Natural killer cell treated with Interleukin-12 subunit alpha and Interleukin-12 subunit beta and Interleukin-15 and Interleukin-18, amount 100 ng/mL, for 72 hours (primary cell): ENCODE results near the gene LAMTOR3. TPM values are rescaled to one million over a fixed set of nuclear protein-coding genes. Genes with fewer than 3 reads are reported as not detected.

Experiments used
- ATAC-seq, 2 donors: fragments of 150-1000 bp; cut with Tn5 transposase in 1 of 2; sonication (Bioruptor Pico), chemical (Tn5 transposase) in 1 of 2; 2 replicates each; pipeline ENCODE4 v1.10.0; 2021
- DNase-seq: peaks from one replicate; pipeline ENCODE4 v3.0.0; 2022; ENCODE audit warnings: low spot score
- H3K27ac Mint-ChIP-seq, 2 donors: 1 replicate in 1 of 2; 2 replicates in 1 of 2; pipeline ENCODE4 v1.8.0; 2022; ENCODE audit warnings: mixed read lengths in 2 of 2, mild to moderate bottlenecking in 1 of 2, moderate library complexity in 1 of 2
- H3K27me3 Mint-ChIP-seq, 2 donors: 1 replicate in 1 of 2; 2 replicates in 1 of 2; pipeline ENCODE4 v1.8.0; 2022; ENCODE audit warnings: mixed read lengths in 2 of 2
- H3K36me3 Mint-ChIP-seq: one replicate; pipeline ENCODE4 v1.8.0; 2022; ENCODE audit warnings: mixed read lengths
- H3K4me1 Mint-ChIP-seq, 2 donors: 1 replicate in 1 of 2; 2 replicates in 1 of 2; pipeline ENCODE4 v1.8.0; 2022; ENCODE audit warnings: low read depth in 2 of 2, mixed read lengths in 2 of 2, mild to moderate bottlenecking in 1 of 2
- H3K4me3 Mint-ChIP-seq: one replicate; pipeline ENCODE4 v1.8.0; 2022; ENCODE audit warnings: mixed read lengths
- H3K9me3 Mint-ChIP-seq: 2 replicates; pipeline ENCODE4 v1.8.0; 2022; ENCODE audit warnings: mixed read lengths
- total RNA-seq, 2 donors: library from RNA; stranded (reverse); gene quantifications; one replicate each; pipeline ENCODE4 v1.2.3, GENCODE V29; 2022

The LAMTOR3 gene
- total RNA-seq, 2 donors from 2014 or later = 13.9 to 32.3 TPM

DNA sequence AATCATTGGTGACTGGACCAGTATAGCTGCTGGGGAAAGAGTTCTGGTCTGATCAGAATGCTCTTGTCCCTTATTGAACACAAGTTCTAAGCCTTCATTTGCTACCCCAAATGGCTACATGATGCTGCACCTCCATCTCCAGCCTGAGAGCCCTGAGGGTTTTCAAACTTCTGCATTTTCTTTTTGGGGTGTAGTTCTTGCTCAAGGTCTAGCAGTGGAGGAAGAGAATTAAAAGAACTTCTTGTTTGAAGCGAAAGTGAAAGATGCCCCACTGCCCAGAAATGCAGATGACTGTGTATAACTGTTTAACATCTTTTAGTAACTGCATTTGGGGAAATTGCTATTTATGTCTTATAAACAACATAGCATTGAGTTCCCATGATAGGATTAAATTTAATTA, 38.5 kb downstream of the LAMTOR3 start:
- Mint-ChIP-seq H3K4me1 (peaks cover 21 to 48% of the 10 kb centered on the region in 2 donors), H3K27me3 (no peaks in the 10 kb centered on the region), H3K9me3 (no peaks in the 10 kb centered on the region), H3K4me3 (peak overlapping the region; percentile 61), H3K36me3 (peaks cover 21% of the 10 kb centered on the region), H3K27ac (peak overlapping the region; percentile 28 to 76)
- ATAC-seq = peak; percentile 61 to 69
- DNase-seq = no peak

DNA sequence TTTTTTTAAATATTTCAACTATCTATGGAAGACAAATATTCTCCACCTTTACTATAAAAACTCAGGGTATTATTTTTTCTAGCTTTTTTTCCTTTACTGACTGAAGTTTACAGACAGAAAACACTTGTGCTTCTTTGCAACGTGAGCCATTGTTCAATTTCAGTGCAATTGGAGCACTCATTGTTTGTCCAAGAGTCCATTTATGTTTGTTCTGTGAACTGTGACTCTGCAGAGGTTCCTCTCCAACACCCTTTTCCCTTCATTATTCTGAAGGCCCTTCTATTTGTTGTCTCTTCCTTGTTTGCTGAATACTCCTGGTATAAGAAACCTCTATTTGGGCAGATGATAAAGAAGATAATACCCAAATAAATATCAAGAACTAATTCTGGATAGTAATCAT, 40.2 kb downstream of the LAMTOR3 start:
- H3K27me3 Mint-ChIP-seq = no peaks in the 10 kb centered on the region
- DNase-seq (no peak), ATAC-seq (no peak)
- peaks cover 21 to 55% of the 10 kb centered on the region in 2 donors for H3K4me1 Mint-ChIP-seq
- H3K9me3 Mint-ChIP-seq = no peaks in the 10 kb centered on the region
- H3K27ac Mint-ChIP-seq = peak overlapping the region; percentile 0 to 76
- peaks cover 21% of the 10 kb centered on the region for H3K36me3 Mint-ChIP-seq
- no peak overlapping the region for H3K4me3 Mint-ChIP-seq

DNA sequence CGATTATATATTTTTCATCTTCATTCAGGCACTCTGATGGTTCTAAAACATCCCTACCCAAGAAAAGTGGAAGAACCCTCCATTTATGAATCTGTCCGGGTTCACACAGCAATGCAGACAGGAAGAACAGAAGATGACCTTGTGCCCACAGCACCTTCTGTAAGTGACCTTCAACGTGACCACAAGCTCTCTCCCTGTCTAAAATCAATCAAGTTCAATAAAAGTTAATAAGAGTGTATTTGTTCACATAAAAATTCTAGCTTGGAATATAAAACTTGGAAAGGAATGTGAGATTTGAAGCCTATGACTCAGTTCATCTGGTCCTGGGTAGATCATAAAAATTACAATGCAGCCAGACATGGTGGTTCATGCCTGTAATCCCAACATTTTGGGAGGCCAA, 41.0 kb downstream of the LAMTOR3 start:
- Mint-ChIP-seq H3K36me3 (peaks cover 21% of the 10 kb centered on the region), H3K27ac (peak overlapping the region in 1 of 2 donors; percentile 92), H3K4me1 (peaks cover 21 to 55% of the 10 kb centered on the region in 2 donors), H3K9me3 (no peaks in the 10 kb centered on the region), H3K27me3 (no peaks in the 10 kb centered on the region), H3K4me3 (no peak overlapping the region)
- ATAC-seq (no peak), DNase-seq (no peak)

DNA sequence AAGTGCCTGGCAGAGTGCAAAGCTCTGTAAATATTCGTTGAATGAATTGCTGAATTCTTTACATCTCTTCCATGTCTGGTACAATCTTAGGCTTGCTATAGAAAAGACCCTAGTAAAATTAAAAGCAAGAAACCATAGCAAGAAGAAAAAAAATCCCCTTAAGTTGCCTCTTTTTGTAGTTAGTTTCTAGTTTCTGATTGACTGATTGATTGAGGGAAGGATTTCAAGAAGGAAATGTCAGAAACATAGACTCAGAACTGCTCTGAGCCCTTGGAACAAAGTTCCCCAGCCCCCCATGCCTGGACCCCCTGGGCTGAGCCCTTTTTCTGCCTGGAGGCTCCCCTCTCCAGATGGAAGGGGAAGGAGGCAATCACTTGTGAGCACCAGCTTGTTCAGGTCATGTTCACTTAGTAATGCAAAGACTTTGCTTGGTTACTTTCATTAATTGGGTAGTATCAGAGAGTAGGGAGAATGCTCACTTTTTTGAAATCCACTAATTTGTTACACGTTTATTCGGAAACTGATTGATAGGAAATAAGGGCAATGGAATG, 42.0 kb downstream of the LAMTOR3 start:
- H3K4me3 Mint-ChIP-seq = peak overlapping the region; percentile 82

DNA sequence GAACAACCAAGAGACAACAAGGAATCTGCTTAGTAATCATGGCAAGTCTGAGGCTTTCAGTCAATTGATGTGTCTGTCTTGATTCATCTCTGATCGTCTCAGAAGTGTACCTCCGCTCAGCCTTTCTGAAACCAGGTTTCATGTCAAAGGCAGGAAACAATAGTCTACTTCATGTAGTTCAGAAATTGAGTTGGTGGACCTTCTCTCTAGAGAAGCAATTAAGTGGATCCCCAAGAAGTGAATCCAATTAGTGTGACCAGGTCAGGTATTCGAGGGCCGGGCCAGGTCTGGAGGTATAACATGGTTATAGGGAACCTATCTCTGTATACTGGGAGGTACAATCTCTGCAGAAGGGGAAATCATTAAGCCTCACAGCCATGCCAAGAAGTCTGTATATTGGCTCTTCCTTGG, 45.6 kb downstream of the LAMTOR3 start:
- H3K4me3 Mint-ChIP-seq = peak overlapping the region; percentile 41
- DNase-seq (no peak), ATAC-seq (peak in 1 of 2 donors; percentile 39)
- peaks cover 9 to 37% of the 10 kb centered on the region in 2 donors for H3K4me1 Mint-ChIP-seq
- no peaks in the 10 kb centered on the region for H3K9me3 Mint-ChIP-seq
- H3K27ac Mint-ChIP-seq = peak overlapping the region; percentile 50 to 67
- no peaks in the 10 kb centered on the region for H3K27me3 Mint-ChIP-seq
- H3K36me3 Mint-ChIP-seq = no peaks in the 10 kb centered on the region

More for the DNA sequence above, 42.0 kb downstream of the LAMTOR3 start:
- peak in 1 of 2 donors; percentile 15 for ATAC-seq
- peaks cover 21 to 60% of the 10 kb centered on the region in 2 donors for H3K4me1 Mint-ChIP-seq
- no peak for DNase-seq
- no peaks in the 10 kb centered on the region for H3K27me3 Mint-ChIP-seq
- peak overlapping the region; percentile 72 to 92 for H3K27ac Mint-ChIP-seq
- H3K9me3 Mint-ChIP-seq = no peaks in the 10 kb centered on the region
- H3K36me3 Mint-ChIP-seq = peaks cover 21% of the 10 kb centered on the region

DNA sequence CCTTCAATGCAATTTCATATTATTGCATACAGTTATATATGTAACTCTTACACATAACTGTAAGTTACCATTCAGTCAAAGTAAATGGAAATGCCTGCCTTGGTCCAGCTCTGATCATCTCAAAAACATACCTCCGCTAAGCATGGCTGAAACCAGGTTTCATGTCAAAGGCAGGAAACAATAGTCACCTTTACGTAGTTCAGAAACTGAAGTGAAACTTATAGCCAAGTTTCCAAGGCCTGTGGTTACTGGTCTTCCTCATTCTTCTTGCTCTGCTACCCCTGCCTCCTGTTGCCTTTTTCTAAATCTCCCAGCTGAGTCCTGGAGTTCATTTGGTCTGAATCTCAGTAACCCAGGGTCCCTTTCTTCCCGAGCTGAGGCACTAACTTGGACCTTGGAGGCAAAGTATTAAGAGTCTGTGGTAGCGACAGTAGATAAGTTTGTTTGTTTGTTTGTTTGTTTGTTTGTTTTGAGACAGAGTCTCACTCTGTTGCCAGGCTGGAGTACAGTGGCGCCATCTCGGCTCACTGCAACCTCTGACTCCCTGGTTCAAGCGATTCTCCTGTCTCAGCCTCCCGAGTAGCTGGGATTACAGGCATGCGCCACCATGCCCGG, 46.8 kb downstream of the LAMTOR3 start:
- H3K36me3 Mint-ChIP-seq = no peaks in the 10 kb centered on the region
- DNase-seq = no peak
- H3K27ac Mint-ChIP-seq = peak overlapping the region; percentile 50 to 67
- peak in 1 of 2 donors; percentile 28 for ATAC-seq
- H3K9me3 Mint-ChIP-seq = no peaks in the 10 kb centered on the region
- no peaks in the 10 kb centered on the region for H3K27me3 Mint-ChIP-seq
- H3K4me1 Mint-ChIP-seq = peaks cover 9 to 31% of the 10 kb centered on the region in 2 donors
- H3K4me3 Mint-ChIP-seq = peak overlapping the region; percentile 59

DNA sequence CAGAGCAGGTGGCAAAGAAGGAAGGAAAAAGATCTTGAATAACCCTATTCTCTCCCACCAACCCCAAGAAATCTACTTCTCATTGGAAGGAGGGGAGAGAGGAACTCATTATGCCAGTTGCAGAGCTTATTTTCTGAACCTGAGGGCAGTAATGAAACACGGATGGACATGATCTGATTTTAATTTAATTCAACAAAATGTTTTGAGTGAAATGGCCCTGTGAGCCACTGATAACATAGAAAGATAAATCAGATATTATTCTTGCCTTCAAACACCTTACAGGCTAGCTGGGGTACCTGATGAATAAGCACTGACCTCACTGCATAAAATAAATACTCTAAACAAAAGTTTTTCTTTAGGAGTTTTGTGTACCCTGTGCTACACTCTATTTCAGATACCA, 47.3 kb downstream of the LAMTOR3 start:
- no peak overlapping the region for H3K4me3 Mint-ChIP-seq
- peaks cover 4 to 30% of the 10 kb centered on the region in 2 donors for H3K4me1 Mint-ChIP-seq
- peak overlapping the region; percentile 50 to 67 for H3K27ac Mint-ChIP-seq
- H3K9me3 Mint-ChIP-seq = no peaks in the 10 kb centered on the region
- H3K36me3 Mint-ChIP-seq = no peaks in the 10 kb centered on the region
- DNase-seq (no peak), ATAC-seq (no peak)
- H3K27me3 Mint-ChIP-seq = no peaks in the 10 kb centered on the region

DNA sequence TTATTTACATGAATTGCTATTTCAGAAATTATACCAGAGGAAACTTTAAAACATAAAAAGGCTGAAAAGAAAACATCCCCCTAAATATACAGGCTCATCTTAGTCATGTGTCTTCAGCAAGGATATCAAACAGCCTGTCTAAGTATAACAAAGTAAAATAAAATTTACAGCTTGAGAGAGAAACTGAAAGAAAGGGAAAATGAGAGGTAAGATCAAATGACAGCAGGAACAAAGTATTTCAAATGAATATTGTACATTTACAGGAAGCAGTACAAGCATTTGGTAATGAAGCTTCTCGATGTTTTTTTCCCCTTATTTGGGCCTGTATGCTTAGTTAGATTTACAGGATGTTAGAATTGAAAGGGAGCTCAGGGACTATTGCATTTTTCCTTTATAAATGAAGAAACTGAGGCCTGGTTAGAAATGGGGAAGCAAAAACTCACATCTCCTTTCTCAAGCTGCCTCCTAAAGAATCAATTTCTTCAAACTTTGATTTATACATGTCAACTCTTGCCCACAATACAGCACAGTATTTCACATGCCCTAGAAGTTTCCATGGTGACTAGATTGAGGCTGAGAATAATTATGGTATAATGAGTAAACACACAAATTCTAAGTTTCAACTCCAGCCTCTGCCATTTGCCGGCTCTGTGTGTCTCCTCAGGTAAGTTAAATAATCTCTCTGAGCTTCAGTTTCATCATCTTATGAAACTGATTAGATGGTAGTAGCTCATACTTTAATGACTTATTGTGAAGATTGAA, 48.3 kb downstream of the LAMTOR3 start:
- Mint-ChIP-seq H3K27ac (peak overlapping the region; percentile 24 to 71), H3K4me1 (peaks cover 2 to 28% of the 10 kb centered on the region in 2 donors)

DNA sequence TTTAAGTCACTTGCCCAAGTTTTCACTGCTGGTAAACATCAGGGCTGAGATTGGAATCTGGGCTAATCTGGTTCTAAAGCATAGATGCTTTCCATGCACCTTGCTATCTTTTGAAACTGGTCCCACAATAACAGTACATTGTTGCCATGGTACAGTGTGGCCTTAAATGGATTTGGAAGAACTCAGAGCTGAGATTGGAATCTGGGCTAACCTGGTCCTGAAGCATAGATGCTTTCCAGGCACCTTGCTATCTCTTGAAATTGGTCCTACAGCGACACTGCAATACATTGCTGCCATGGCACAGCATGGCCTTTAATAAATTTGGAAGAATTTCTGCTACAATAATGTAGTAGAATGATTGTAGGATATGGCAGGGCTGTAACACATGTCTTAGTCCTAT, 49.0 kb downstream of the LAMTOR3 start:
- peak overlapping the region; percentile 24 to 71 for H3K27ac Mint-ChIP-seq
- no peak overlapping the region for H3K4me3 Mint-ChIP-seq
- ATAC-seq (no peak), DNase-seq (no peak)
- H3K36me3 Mint-ChIP-seq = no peaks in the 10 kb centered on the region
- H3K9me3 Mint-ChIP-seq = no peaks in the 10 kb centered on the region
- H3K27me3 Mint-ChIP-seq = no peaks in the 10 kb centered on the region
- peaks cover 2 to 27% of the 10 kb centered on the region in 2 donors for H3K4me1 Mint-ChIP-seq

More for the DNA sequence above, 48.3 kb downstream of the LAMTOR3 start:
- no peaks in the 10 kb centered on the region for H3K36me3 Mint-ChIP-seq
- DNase-seq = no peak
- no peak for ATAC-seq
- H3K9me3 Mint-ChIP-seq = no peaks in the 10 kb centered on the region
- H3K27me3 Mint-ChIP-seq = no peaks in the 10 kb centered on the region
- no peak overlapping the region for H3K4me3 Mint-ChIP-seq

DNA sequence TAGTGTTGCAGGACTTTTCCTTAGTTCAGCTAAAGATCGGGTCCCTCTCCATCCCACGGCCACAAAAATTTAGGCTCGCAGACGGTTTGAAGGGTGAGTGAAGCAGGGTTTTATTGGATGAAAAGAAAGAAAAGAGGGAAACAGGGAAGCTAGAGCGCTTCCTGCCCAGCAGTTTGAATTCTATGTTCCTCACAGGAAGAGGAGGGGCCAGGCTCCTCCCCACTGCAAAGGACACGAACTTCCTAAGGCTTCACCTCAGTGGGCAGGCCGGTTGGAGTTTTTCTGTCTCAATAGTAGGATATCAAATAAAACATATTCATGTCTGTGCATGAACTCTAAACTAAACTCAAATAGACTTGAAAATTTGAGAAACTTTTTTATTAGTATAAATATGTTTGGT, 50.2 kb downstream of the LAMTOR3 start:
- DNase-seq (no peak), ATAC-seq (no peak)
- H3K36me3 Mint-ChIP-seq = no peaks in the 10 kb centered on the region
- H3K9me3 Mint-ChIP-seq = no peaks in the 10 kb centered on the region
- no peak overlapping the region for H3K27ac Mint-ChIP-seq
- peaks cover 2 to 20% of the 10 kb centered on the region in 2 donors for H3K4me1 Mint-ChIP-seq
- no peaks in the 10 kb centered on the region for H3K27me3 Mint-ChIP-seq
- no peak overlapping the region for H3K4me3 Mint-ChIP-seq

DNA sequence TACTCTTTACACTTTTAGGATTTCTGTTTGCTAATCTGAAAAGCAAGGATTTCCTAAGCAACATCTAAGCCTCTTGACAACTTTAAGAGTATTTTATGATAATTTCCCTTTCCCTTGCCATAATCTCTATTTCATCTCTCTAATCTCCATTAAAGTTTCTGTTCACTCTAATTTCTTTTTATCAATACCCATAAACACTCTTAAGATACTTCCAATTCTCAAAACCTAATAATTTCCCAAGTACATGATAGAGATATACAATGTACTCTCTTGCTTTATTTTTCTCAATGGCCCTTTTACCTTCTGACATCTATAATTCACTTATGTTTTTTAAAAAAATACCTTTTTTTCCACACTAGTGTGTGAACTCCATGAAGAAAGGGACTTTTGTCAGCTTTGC, 50.8 kb downstream of the LAMTOR3 start:
- no peak overlapping the region for H3K4me3 Mint-ChIP-seq
- no peak for DNase-seq
- ATAC-seq = no peak
- H3K9me3 Mint-ChIP-seq = no peaks in the 10 kb centered on the region
- no peaks in the 10 kb centered on the region for H3K27me3 Mint-ChIP-seq
- no peaks in the 10 kb centered on the region for H3K36me3 Mint-ChIP-seq
- peaks cover 2 to 20% of the 10 kb centered on the region in 2 donors for H3K4me1 Mint-ChIP-seq
- H3K27ac Mint-ChIP-seq = no peak overlapping the region

DNA sequence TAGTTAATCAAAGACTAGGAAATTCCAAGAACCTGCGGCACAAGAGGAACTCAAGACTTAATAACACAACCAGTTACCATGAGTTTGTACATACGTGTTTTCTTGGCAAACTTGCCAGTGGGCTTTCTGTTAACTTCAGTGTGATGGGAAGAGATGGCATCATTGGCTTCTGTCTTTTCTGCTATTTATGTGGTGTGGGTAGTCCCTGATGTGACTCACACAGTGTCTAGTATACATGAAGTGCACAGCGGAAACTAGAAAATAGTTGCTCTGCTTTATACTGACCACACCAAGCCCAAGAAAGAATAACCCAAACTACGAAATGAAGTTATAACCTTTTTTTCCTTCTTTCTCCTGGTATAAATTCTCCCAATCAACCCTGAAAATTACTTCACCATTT, 53.1 kb downstream of the LAMTOR3 start:
- Mint-ChIP-seq H3K27ac (peak overlapping the region in 1 of 2 donors; percentile 12), H3K4me3 (no peak overlapping the region), H3K9me3 (no peaks in the 10 kb centered on the region), H3K36me3 (no peaks in the 10 kb centered on the region), H3K27me3 (no peaks in the 10 kb centered on the region), H3K4me1 (peaks cover 2 to 11% of the 10 kb centered on the region in 2 donors)
- DNase-seq (no peak), ATAC-seq (peak in 1 of 2 donors; percentile 77)

DNA sequence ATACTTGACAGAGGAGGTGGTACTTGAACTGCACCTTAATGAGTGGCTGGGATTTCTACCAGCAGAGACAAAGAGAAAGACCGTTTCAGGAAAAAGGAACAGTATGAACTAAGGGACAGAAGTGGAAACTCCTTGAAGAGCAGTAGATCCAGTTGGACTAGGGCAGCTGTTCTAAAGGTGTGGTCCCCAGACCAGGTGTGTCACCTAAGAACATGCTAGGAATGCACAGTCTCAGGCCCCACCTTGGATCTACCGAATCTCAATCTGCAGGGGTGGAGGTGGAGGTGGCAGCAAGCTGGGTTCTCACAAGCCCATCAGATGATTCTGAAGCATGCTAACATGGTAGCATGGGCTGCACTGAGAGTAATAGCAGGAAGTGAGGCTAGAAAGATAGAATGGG, 55.3 kb downstream of the LAMTOR3 start:
- Mint-ChIP-seq H3K27ac (no peak overlapping the region), H3K4me1 (peaks cover 0 to 11% of the 10 kb centered on the region in 2 donors), H3K9me3 (no peaks in the 10 kb centered on the region), H3K36me3 (no peaks in the 10 kb centered on the region), H3K27me3 (no peaks in the 10 kb centered on the region), H3K4me3 (no peak overlapping the region)
- ATAC-seq (no peak), DNase-seq (no peak)

DNA sequence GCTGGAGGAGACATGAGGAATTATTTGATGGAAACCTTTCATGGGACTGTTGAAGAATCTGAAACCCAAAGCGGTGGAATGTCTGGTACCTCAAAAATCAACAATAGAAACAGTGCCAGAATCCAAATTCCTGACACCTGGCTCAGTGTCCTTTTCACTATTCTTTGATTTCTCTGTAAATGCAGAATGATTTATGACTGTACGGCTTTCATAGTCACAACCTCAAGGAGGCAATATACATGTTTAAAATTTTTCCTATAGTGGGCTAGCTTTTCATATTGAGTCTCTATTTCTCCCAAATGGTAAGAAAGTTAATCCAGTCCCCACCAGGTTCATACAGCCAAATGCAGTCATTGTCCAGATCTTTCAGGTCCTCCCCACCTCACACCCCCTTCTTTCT, 58.3 kb downstream of the LAMTOR3 start:
- no peaks in the 10 kb centered on the region for H3K9me3 Mint-ChIP-seq
- H3K27ac Mint-ChIP-seq = no peak overlapping the region
- no peaks in the 10 kb centered on the region for H3K4me1 Mint-ChIP-seq
- H3K27me3 Mint-ChIP-seq = no peaks in the 10 kb centered on the region
- H3K36me3 Mint-ChIP-seq = no peaks in the 10 kb centered on the region
- H3K4me3 Mint-ChIP-seq = no peak overlapping the region
- DNase-seq (no peak), ATAC-seq (no peak)
